AG09319 (cell line): ENCODE measurements around the gene ZNF853.
"Not testable (repeated sequence)": the region's sequence is repeated elsewhere in the genome, so short reads cannot be mapped to it uniquely, and the experiment has no call there.

Experiments used
- DNase-seq: peaks from one replicate; pipeline ENCODE4 v3.0.0-alpha.2; 2010; ENCODE audit warnings: low read depth; ENCODE audit errors: extremely low read depth
- CTCF ChIP-seq: IDR thresholded peaks from 2 replicates; pipeline ENCODE4 v1.5.1; 2011; ENCODE audit warnings: low read depth, mild to moderate bottlenecking, inconsistent platforms, low read length, moderate library complexity

ZNF853 gene

GRCh38 chr7:6614953-6615722 lies at the start of gene ZNF853:
Gene ZNF853, plus strand, starts transcription at chr7:6615610. Its CDS starts 565 bp downstream, at chr7:6616175.
- no peak for TF ChIP-seq CTCF
- no peak for DNase-seq

- no peak for DNase-seq
- TF ChIP-seq CTCF: no peak
These were observed 49.8 kb upstream of the ZNF853 start for GRCh38 chr7:6565655-6566054.

- no peak for TF ChIP-seq CTCF
- no peak for DNase-seq
These were observed 47.5 kb upstream of the ZNF853 start for GRCh38 chr7:6567886-6568285.

- DNase-seq: no peak
- no peak for TF ChIP-seq CTCF
These were observed 44.1 kb upstream of the ZNF853 start for GRCh38 chr7:6571160-6571779.

GRCh38 chr7:6575281-6576023 lies 40.0 kb upstream of the ZNF853 start:
- no peak for TF ChIP-seq CTCF
- DNase-seq: no peak

GRCh38 chr7:6576024-6576866 lies 39.2 kb upstream of the ZNF853 start:
- no peak for TF ChIP-seq CTCF
- no peak for DNase-seq

GRCh38 chr7:6576867-6577368 lies 38.5 kb upstream of the ZNF853 start:
- DNase-seq: not testable (repeated sequence)
